Thyroid gland (tissue), 4 donors: ENCODE data around the gene CYP4X1. TPM values are rescaled to one million over a fixed set of nuclear protein-coding genes. Genes with fewer than 3 reads are reported as not detected.
"Not testable (repeated sequence)": the region's sequence is repeated elsewhere in the genome, so short reads cannot be mapped to it uniquely, and the experiment has no call there.

ENCODE experiments used
- DNase-seq, 2 donors: peaks; one replicate each; pipeline ENCODE4 v3.0.0-alpha.2; 2019
- H3K27ac ChIP-seq, 3 donors: fragments of 200-600 bp; sonication (generic); 1 replicate in 2 of 3; 2 replicates in 1 of 3; pipeline ENCODE4 v1.5.1; 2016 to 2019; ENCODE audit warnings: mild to moderate bottlenecking in 1 of 3, moderate library complexity in 1 of 3
- H3K27me3 ChIP-seq: fragments of 200-600 bp; sonication (generic); one replicate; pipeline ENCODE4 v1.5.1; 2019
- H3K36me3 ChIP-seq, 2 donors: fragments of 200-600 bp; sonication (generic); one replicate each; pipeline ENCODE4 v1.5.1; 2016 to 2019
- H3K4me1 ChIP-seq, 2 donors: fragments of 200-600 bp; sonication (generic); one replicate each; pipeline ENCODE4 v1.5.1; 2017 to 2019
- H3K4me3 ChIP-seq, 3 donors: fragments of 200-600 bp; sonication (generic); replicated peaks in 1 of 3; 1 replicate in 2 of 3; 2 replicates in 1 of 3; pipeline ENCODE4 v1.5.1; 2016; ENCODE audit warnings: mild to moderate bottlenecking in 1 of 3
- H3K9me3 ChIP-seq: fragments of 200-600 bp; sonication (generic); one replicate; pipeline ENCODE4 v1.5.1; 2017
- WGBS, 2 donors: methylation state at CpG; one replicate each; pipeline ENCODE4 v1.1.5; 2017; 5-methylcytosine and 5-hydroxymethylcytosine counted together
- intact Hi-C: fragments of 100-400 bp; cut with DNase I; formaldehyde crosslinking; loops from one replicate; pipeline ENCODE4 v1.15.1; 2023
- small RNA-seq: library from RNA; depleted of rRNA; stranded (forward); fragments of <200 nt; gene quantifications from one replicate; pipeline ENCODE3, GENCODE V24; 2016
- total RNA-seq, 4 donors: library from RNA; depleted of rRNA; stranded (reverse); fragments of >200 nt; gene quantifications; one replicate each; pipeline ENCODE4 v1.2.3, GENCODE V29; 2016
- TF ChIP-seq, protein P1 (sequence below), 6 experiments: fragments of 200-600 bp in 3 of 6; fragments of 450-650 bp in 3 of 6; sonication (generic) in 3 of 6; IDR thresholded peaks; one replicate each; pipeline ENCODE4 v1.5.1; 2016 to 2019; ENCODE audit warnings: antibody characterized with exemption in 6 of 6, mild to moderate bottlenecking in 2 of 6, inconsistent platforms in 1 of 6, moderate library complexity in 1 of 6

Gene CYP4X1
- total RNA-seq, 4 donors from 2014 or later: 4.3 to 8.1 (median 6.8) TPM

DNA sequence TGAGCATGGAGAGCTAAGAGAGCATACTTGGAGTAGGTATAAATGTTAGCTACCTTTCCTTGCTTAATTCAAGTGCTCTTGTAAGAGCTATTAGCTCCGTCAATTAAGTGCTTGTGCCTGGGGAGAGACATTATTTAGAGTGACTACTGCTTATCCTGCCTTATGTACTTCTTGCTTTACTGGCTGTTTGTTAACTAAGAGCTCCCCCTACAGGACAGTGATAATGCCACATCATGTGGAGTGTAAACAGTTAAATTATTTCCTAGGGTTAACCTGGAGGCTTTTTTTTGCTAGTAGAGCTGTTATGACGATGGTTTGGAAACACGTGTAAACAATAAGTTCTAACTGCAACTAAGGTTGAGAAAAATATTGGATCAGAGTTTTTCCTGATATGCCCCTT is 68.0 kb downstream of the CYP4X1 start:
- H3K4me3 ChIP-seq, H3K27ac ChIP-seq, DNase-seq, H3K4me1 ChIP-seq, intact Hi-C loops, H3K36me3 ChIP-seq, H3K27me3 ChIP-seq, H3K9me3 ChIP-seq: not testable (repeated sequence)
- TF ChIP-seq, protein P1, sequence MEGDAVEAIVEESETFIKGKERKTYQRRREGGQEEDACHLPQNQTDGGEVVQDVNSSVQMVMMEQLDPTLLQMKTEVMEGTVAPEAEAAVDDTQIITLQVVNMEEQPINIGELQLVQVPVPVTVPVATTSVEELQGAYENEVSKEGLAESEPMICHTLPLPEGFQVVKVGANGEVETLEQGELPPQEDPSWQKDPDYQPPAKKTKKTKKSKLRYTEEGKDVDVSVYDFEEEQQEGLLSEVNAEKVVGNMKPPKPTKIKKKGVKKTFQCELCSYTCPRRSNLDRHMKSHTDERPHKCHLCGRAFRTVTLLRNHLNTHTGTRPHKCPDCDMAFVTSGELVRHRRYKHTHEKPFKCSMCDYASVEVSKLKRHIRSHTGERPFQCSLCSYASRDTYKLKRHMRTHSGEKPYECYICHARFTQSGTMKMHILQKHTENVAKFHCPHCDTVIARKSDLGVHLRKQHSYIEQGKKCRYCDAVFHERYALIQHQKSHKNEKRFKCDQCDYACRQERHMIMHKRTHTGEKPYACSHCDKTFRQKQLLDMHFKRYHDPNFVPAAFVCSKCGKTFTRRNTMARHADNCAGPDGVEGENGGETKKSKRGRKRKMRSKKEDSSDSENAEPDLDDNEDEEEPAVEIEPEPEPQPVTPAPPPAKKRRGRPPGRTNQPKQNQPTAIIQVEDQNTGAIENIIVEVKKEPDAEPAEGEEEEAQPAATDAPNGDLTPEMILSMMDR (IDR thresholded peaks at IDR 0.05): peak in 1 of 6 experiments; percentile 24
- WGBS, 2 donors: 8 to 9% methylated on average over 3 of the region's 3 CpGs

Small RNAs within 50 kb of the gene (small RNA-seq; reads per million reads assigned to genes)
- gene CYP4A27P (not detected), gene CYP4A43P (not detected), gene CYP4A44P (not detected)

Other genes starting within 250 kb of the CYP4X1 start
- 10 to 100 TPM; 29.4 to 72.4 (median 62.5) TPM for gene CYP4B1, start 224.6 kb upstream of the CYP4X1 start, total RNA-seq
- gene CYP4A11, start 82.2 kb upstream of the CYP4X1 start, total RNA-seq: not detected
- gene CYP4Z1, start 43.6 kb downstream of the CYP4X1 start, total RNA-seq: 1 to 10 TPM in 3 of 4 donors, under 1 TPM in 1; 0.39 to 1.7 (median 1.4) TPM
- not detected for gene CYP4A22, start 113.8 kb downstream of the CYP4X1 start, total RNA-seq
- 1 to 10 TPM in 1 of 4 donors, under 1 TPM in 1, not detected in 2; 0.83 to 3.0 TPM for gene PDZK1IP1, start 166.4 kb downstream of the CYP4X1 start, total RNA-seq
- 10 to 100 TPM in 3 of 4 donors, 1 to 10 TPM in 1; 3.9 to 14.9 (median 12.8) TPM for gene TAL1, start 208.6 kb downstream of the CYP4X1 start, total RNA-seq